Measurements from ENCODE around the gene NDUFS6.
"Not testable (repeated sequence)": the region's sequence is repeated elsewhere in the genome, so short reads cannot be mapped to it uniquely, and the experiment has no call there.

NDUFS6 gene

DNA sequence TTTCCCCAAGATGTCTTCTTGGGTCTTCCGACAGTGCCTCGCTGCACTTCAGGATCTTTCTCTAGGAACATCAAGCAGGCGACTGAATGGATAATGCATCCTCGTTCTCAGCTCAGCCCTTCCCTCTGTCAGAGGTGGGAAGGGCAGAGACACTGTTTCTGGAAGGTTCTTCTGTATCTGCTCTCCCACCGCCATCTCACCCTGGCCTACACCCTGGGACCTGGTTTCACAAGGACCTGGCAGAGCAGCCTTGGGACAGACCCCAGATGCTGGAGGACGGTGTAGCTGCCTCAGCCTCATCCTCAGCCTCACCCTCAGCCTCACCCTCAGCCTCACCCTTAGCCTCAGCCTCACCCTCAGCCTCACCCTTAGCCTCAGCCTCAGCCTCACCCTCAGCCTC, 20.1 kb upstream of the NDUFS6 start:
- in situ Hi-C loops (cut with HindIII; ENCODE audit: low sequenced_read_pairs) = no loop called here

DNA sequence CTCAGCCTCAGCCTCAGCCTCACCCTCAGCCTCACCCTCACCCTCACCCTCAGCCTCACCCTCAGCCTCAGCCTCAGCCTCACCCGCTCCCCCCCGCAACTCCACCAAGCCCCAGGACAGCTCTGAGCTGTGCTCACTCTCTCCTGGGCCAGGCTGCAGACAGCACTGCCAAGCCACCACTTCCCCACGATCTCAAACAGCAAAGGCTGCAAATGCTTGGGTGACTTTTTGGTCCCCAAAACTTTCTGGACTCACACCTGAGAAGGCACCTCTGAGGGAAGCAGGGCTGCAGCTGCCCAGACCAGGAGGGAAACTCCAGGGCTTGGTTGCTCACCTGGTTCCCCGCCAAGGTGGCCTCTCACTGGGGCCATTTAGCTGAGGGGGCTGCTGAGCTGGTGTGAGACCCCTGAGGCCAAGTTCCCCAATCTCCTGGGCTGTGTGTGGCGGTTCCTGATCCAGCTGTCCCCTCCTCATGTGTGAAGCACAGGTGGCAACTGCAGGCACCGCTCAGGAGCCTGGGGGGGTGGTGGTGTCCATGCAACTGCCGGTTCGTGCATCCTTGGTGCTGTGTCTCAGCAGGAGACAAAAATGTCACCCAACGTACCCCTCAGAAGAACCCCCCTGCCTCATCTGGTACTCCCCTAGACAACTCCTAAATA, 19.4 kb upstream of the NDUFS6 start:
- in situ Hi-C loops (cut with HindIII; ENCODE audit: low sequenced_read_pairs) = no loop called here

DNA sequence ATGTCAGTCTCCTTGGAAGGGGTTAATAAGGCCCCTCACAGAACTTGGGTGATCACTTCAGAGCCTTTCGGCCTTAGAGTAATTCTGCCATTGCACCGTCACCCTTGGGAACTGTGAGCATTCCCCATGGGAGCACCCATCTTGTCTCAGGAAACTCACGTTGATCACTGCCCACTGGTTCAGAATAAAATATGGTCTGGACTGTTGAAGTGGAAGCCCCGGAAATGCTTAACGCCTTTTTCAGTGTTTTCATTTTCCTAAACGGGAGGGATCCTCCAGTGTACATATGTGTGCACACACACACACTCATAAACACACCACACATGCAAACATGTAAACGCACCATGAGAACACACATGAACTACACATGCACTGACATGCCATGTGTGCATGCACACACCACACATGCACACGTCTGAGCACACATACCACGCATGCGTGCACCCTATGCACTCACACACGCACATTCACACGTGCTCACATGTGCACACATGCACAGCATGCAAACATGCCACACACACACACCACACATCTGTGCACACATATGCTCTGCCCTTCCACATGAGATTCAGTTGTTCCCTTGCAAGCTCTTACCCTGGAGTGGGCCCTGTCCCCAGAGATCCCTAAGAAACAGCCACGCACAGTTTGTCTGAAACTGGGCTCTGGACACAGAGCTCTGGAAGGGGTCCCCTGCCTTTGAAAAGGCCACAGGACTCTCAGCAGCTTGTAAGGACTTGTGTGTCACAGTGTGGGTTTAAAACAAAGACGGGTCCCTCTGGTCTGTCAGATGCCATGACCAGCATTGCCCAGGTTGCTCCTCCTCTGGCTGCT, 18.6 kb upstream of the NDUFS6 start:
- in situ Hi-C loops (cut with HindIII; ENCODE audit: low sequenced_read_pairs) = no loop called here

DNA sequence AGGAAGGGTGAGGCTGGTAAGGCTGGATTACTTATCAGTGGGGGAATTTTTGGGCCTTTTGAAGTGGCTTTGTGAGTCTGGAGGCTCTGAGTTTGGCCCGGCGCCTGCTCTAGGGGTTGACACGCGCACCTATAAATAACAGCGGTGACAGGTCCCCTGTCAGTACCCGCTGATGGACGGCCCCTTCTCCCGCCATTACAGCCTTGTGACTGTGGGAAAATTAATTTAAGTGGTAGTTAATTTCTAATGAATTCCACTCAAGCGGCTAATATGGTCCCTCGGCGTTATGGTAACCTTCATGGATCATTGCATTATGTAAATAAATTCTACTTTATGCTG, 18.0 kb upstream of the NDUFS6 start:
- in situ Hi-C loops (cut with HindIII; ENCODE audit: low sequenced_read_pairs) = no loop called here

DNA sequence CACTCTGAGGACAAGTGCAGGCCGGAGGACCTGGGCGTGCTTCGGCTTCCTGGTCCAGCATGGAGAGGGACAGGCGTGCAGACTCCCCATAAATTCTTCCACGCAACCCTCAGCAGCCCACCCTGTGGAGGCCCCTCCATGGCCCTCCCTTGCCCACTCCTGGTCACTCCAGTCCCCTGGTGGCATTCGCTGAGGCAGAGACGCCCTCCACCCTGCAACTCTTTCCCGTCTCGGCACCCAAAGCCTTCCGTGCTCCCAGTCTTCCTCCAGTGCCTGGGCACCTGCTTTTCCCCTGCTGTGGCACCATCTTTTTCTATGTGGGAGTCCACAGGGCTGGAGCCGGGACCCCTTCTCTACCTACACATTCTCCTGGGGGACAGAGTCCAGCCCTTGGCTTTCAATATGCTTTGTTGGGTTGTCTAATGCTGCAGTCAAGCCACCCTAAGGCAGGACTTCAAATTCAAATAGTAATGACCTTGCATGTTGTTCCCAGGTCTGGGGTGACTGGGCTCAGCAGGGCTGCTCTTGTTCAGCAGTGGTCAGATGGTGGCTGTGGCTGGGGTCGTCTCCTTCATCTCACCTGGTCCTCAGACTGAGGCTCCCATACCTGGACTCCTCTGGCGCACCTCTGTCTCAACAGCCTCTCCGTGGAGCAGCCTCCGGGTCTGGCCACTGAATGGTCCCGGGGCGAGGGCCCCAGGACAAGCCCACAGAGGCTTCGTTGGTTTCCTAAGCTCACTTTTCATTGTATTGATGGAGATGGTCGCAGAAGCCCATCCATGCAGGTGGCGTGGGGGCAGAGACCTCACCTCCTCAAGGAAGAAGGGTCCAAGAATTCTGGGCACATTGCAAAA, 16.8 kb upstream of the NDUFS6 start:
- in situ Hi-C loops (cut with HindIII; ENCODE audit: low sequenced_read_pairs) = no loop called here

DNA sequence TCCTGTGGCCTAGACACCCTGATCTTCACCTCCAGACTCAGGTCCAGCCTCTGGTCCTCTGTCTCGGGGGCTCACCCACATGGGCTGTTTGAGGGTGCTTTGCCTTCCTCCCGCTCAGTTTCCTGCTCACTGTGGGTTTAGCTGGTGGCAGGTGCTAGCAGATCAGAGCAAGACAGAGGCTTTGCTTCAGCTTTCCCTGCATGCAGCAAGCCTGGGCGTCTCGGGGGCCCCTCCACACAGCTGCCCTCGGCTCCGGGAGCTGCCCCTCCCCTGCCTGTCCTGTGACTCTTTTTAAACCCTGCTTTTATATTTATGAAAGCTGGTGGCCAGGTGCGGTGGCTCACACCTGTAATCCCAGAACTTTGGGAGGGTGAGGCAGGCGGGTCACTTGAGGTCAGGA, 16.1 kb upstream of the NDUFS6 start:
- in situ Hi-C loops (cut with HindIII; ENCODE audit: low sequenced_read_pairs) = no loop called here

DNA sequence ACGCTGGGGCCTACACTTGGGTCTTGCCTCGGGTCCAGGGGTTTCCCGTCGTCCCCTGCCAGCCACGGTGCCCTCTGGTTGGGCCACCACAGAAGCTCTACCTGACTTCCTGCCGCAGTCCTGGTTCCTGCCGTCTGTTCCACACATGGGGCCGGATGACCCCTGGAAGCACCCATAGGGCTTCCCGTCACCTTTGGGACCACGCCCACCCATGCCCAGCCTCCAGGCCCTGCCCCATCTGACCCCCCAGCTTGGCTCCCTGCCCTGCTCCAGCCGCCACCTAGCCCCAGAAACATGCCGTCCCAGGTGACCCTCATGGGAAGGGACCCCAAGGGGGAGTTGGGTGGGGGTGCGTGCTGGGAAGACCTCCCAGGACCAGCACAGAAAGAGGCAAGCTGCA, 15.2 kb upstream of the NDUFS6 start:
- in situ Hi-C loops (cut with HindIII; ENCODE audit: low sequenced_read_pairs) = no loop called here

DNA sequence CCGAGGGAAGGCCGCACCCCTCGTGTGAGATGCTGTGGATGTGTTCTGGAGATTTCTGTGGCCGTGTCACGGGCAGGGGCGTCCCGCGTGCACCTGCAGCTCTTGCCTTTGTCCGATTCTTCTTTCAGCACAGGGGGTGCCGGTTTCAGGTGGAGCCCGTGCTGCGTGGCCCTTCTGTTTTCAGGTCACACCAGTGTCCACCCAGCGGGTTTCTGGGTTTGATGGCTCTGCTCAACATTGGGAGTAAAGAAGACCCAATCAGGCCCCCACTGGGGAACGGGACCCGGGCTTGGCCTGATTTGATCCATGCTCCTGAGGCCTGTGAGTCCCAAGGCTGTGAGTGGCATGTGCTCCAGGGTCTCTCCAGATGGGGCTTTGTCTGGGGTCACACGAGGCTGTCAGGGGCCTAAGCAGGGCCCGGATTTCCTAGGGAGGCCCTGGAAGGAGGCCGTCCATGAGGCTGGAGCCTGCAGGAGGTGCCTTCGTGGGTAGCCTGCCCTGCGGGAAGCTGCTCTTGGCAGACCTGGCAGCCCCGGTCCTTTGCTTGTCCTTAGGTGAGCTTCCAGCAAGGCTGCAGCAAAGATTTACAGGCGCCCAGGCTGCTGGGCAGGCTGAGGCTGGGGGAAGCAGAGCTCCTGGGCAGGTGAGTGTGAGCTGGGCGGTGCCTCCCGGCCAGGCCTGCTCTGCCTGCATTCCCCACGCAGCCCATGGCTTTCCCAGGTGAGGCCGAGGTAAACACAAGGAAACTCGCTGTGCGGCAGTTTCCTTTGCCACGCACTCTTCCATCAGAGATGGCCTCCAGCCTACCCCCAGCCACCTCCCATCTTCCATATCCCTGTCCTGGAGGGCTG, 14.4 kb upstream of the NDUFS6 start:
- in situ Hi-C loops (cut with HindIII; ENCODE audit: low sequenced_read_pairs) = no loop called here

DNA sequence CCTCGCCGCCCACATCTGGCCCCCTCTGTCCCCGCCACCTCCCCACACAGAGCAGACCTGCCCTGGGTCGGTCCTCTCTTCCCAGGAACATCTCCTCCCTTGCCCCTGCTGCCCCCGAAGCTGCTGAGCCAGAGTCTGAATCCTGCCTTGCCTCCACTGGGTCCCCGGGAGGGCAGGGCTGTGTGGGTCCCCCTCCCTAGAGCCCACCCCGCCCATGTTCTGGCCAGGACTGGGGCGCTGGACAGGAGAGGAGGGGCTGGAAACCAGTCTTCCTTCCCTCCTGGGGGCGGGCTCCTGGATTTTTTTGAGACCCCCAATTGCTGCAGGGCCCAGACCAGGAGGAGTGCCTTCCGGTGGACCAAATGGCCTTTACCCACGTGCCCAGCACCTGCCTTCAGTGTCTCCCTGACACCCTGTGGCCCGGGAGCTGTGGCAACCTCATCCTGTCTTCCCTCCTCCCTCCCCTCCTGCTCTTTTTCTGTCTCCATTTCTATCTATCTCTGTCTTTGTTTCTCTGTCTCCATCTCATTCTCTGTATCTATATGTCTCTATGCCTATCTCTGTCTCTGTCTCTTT, 13.6 kb upstream of the NDUFS6 start:
- in situ Hi-C loops (cut with HindIII; ENCODE audit: low sequenced_read_pairs) = no loop called here

DNA sequence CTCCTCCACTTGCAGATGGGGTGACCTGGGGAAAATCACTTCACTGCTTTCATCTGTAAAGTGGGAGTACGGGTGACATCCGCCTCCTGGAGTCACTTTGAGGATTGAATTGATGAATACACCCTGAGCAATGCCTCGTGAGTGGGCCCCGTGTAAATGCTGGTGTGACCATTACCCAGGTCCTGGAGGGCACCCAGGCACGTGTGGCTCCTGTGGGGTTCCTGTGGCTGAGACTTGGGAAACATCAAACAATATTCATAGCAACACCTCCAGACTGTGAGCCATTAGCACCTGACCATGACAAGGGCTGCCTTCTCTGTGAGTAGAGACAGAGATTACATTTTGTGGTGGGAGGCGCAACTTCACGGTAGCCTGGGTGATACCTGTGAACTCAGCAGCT, 13.0 kb upstream of the NDUFS6 start:
- in situ Hi-C loops (cut with HindIII; ENCODE audit: low sequenced_read_pairs) = no loop called here

DNA sequence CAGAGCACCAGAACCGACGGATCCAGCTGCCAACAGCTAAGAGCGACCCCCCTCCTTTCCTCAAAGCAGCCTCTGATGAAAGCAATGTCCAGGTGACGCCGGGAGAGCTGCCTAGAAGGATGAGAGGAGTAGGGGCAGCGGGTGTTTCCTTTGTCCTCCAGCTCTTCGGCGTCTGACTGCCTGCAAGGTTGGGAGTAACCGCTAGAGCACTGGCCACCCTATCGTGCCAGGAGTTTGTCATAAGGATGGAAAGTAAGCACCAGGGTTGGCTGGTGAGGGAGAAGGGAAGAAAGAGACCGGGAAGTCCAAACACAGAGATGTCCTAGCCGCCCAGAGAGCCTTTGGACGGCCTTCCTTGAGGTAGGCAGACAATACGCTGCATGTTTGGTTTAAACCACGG, 12.4 kb upstream of the NDUFS6 start:
- in situ Hi-C loops (cut with HindIII; ENCODE audit: low sequenced_read_pairs) = no loop called here

DNA sequence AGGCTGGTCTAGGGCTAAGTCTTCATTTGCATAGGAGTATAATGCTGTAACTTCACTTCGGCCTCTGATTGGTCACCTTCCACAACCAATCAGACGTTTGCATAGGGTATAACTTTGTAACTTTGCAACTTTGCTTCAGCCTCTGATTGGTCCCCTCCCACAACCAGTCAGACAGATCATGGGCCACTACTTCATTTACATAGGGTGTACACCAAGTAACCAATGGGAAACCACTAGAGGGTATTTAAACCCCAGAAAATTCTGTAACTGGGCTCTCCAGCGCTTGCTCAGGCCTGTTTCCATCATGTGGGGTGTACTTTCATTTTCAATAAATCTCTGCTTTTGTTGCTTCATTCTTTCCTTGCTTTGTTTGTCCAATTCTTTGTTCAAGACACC, 11.8 kb upstream of the NDUFS6 start:
- in situ Hi-C loops (cut with HindIII; ENCODE audit: low sequenced_read_pairs) = not testable (repeated sequence)

DNA sequence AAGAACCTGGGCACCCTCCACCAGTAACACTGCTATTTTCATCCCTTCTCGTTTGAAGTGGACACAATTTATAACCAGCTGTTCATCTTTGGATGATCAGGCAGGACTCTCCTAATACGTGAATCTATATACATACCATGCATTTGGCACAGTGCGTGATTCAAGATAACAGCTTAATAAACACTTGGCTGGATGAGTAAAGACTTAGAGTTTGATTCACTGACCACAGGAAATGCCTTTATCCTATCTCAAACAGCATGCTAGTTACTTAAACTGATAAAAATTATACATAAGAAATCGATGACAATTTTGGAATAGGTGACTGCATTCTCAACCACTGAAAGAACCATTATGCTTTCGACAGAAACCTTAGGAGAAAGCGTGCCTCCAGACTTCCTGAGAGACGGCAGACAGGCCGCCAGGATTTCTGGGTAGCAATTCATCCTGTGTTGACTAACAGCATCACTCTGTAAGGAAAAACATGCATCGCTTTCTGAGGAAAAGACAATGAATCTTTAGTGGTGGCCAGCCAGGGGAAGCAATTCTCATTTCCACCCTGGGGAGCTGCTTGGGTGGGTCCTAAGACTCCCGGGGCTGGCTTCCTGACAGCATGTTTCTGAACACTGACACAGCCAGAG, 11.3 kb upstream of the NDUFS6 start:
- in situ Hi-C loops (cut with HindIII; ENCODE audit: low sequenced_read_pairs) = no loop called here

DNA sequence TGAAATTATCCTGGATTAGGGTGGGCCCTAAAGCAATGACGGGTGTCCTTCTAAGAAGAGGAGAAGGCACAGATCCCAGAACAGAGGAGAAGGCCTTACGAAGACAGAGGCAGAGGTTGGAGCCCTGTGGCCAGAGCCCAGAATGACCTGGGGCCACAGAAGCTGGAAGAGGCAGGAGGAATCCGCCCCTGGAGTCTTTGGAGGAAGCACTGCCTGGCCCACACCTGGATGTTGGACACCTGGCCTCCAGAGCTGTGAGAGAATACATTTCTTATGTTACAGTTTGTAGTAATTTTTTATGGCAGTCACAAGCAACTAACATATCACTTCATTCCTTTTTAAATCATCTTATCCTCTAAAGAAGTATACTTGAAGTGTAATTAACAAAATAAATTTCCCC, 10.0 kb upstream of the NDUFS6 start:
- in situ Hi-C loops (cut with HindIII; ENCODE audit: low sequenced_read_pairs) = no loop called here

DNA sequence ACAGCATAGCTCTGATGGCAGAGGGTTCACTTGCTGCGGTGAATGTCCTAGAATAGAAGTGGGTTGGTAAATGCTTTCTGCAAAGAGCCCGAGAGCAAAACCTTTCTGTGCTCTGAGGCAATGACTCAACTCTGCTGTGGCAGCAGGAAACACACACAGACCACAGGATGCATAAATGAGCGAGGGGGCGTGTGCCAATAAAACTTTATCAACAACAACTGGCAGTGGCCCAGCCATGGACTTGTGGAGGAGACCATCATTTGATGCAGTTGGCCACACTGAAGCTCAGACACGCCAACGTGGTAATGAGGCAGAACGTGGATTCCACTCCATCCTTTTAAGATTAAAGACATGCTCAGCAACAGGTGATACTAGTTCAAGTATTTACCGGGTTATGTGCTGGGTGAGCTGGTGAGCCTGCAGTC, 8.4 kb upstream of the NDUFS6 start:
- in situ Hi-C loops (cut with HindIII; ENCODE audit: low sequenced_read_pairs) = no loop called here

DNA sequence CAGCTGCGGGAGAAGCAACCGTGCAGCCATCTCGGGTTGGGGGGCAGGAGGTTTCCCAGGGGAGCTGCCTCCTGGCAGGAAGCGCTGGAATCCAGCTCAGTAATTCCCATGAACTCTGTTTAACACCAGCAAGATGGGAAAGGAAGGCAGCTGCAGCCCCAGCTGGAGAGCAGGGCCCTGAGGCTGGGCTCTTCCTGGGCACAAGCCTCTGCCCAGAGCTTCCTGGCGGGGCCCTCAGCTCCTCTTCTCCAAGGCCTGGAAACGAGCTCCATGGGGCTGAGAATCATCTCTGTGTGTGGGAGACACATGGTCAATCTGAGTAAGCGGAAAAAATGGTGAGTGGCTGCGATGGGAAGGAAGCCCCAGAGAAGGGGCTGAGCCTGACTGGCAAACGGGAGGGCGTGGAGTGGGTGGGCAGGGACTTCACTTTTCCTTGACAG, 7.9 kb upstream of the NDUFS6 start:
- in situ Hi-C loops (cut with HindIII; ENCODE audit: low sequenced_read_pairs) = no loop called here

DNA sequence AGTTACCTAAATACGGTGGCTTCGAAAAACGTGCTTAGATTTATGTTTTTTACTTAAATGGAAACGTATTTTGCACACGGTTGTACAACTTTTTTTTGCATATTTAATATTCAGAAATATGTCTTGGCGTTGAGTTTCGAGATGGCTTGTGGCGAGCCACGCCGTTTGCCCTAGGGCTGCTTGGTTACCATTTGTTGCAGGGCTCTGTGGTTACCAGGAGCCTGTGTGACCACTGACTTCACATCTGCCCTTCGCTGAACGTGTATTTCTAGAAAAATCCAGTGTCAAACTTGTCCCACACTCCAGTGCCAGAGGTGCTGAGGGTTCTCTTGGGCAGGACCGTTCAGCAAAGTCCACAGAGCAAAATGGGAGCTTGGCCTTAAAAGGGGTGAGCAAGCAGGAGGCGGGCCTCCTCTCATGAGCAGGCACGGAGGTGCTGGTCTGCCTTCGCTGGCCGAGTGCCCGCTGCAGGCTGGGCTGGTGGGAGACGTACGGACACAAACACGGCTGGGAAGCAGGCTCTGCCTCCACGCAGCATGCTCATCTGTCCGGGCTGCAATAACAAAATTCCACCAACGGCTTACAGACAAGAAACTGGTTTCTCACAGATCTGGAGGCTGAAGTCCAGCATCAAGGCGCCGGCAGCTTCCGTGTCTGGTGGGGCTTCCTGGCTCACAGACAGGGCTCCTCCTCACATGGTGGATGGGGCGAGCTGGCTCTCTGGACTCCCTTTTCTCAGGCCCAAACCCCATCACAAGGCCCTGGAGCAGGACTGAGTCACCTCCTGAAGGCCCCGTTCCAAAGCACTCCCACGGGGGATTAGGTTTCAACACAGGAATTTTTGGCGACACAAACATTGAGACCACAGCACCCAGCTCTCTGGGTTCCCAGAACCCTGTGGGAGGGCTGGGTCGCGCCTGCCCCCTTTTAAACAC, 7.0 kb upstream of the NDUFS6 start:
- in situ Hi-C loops (cut with HindIII; ENCODE audit: low sequenced_read_pairs) = no loop called here

DNA sequence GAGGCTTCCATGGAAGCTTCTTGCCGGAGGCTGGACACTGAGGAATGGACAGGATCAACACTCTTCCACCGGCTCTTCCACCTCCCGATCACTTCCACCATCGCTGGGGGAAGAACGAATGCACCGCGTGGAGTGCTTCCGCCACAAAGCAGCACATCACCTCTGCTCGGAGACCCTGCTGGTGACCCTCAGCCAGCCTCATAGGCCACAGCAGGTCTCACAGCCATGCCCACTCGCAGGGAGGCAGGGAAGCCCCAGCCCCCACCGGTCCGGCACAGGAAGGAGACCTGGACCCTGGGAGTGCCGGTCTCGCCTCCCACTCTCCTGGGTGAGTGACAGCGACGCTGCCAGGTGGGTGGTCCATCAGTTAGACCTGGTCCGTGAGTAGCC, 6.3 kb upstream of the NDUFS6 start:
- in situ Hi-C loops (cut with HindIII; ENCODE audit: low sequenced_read_pairs) = no loop called here

DNA sequence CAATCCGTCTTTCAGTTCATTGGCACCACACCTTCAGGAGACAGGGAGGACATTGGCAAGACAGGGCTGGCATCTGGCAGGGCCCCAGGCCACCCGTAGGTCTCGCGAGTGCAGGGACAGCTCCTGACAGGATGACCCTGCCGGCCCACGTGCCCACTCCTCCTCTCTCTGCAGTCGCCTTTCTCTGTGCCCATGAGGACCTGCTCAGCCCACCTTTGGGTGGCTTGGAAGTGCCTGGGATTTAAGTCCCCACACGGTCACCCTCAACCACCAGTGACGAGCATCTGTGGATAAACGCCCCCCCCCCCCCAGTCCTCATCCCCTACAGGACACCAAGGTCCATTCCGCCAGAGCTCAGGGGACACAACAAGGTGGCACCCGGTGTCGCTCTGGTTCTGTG, 5.7 kb upstream of the NDUFS6 start:
- in situ Hi-C loops (cut with HindIII; ENCODE audit: low sequenced_read_pairs) = no loop called here
